22Rv1 (cell line): ENCODE measurements around the gene RARRES2.

Experiments used
- CTCF ChIP-seq: fragments of 450-650 bp; IDR thresholded peaks from 2 replicates; pipeline ENCODE4 v1.5.1; 2017; ENCODE audit warnings: mild to moderate bottlenecking
- ZFX ChIP-seq: fragments of 450-650 bp; IDR thresholded peaks from 2 replicates; pipeline ENCODE4 v1.6.1; 2017; ENCODE audit warnings: antibody characterized with exemption, borderline replicate concordance

GRCh38 chr7:150365673-150366398 is 24.4 kb upstream of the RARRES2 start:
- TF ChIP-seq CTCF = no peak
- no peak for TF ChIP-seq ZFX
